Measurements from ENCODE around the gene CLBA1. TPM values are rescaled to one million over a fixed set of nuclear protein-coding genes. Genes with fewer than 3 reads are reported as not detected.

Gene CLBA1
- total RNA-seq, 1 experiment from 2014 or later, result 3.0 TPM

GRCh38 chr14:105015905-105016304 is 30.3 kb downstream of the CLBA1 start:
- no peak for DNase-seq

GRCh38 chr14:105018414-105018813 is 32.8 kb downstream of the CLBA1 start:
- ChIA-PET CTCF (interaction anchor here (0.6 kb wide), 1 partner anchor 19 kb away, joined by 3 read pairs; no protein-coding TSS in a partner anchor), POLR2A (interaction anchor here (0.6 to 0.7 kb wide), 3 partner anchors 58 to 1071 kb away, joined by 3 to 7 read pairs (median 4); no protein-coding TSS in a partner anchor)
- Histone ChIP-seq H3K4me3 (ENCODE audit: low read depth, low read length) (no peak overlapping the region), H3K36me3 (ENCODE audit: control insufficient read depth, insufficient read depth, low read length) (no peaks in the 10 kb centered on the region), H3K4me1 (peaks cover 15% of the 10 kb centered on the region; the same call in 1 of the 2 replicates), H3K27me3 (replicated peaks; ENCODE audit: control insufficient read depth, insufficient read depth, low read length) (no peaks in the 10 kb centered on the region), H3K9me3 (no peaks in the 10 kb centered on the region)
- intact Hi-C loops (cut with micrococcal nuclease; ENCODE audit: unreplicated experiment), result no loop called here
- BruUV-seq (replicated peaks), result no TSS peak
- Mint-ChIP-seq H3K9me3 (ENCODE audit: unreplicated experiment) (no peaks in the 10 kb centered on the region), H3K36me3 (ENCODE audit: insufficient read depth, unreplicated experiment) (peaks cover 38% of the 10 kb centered on the region), H3K4me3 (ENCODE audit: unreplicated experiment) (no peak overlapping the region), H3K27ac (ENCODE audit: unreplicated experiment) (no peak overlapping the region), H3K4me1 (ENCODE audit: low read depth, unreplicated experiment) (peaks cover 11% of the 10 kb centered on the region), H3K27me3 (ENCODE audit: insufficient read depth, unreplicated experiment) (no peaks in the 10 kb centered on the region)
- TF ChIP-seq CTCF (IDR thresholded peaks at IDR 0.05; ENCODE audit: insufficient read depth in 1 of 2, low read depth in 1 of 2, low read length in 1 of 2, severe bottlenecking in 1 of 2, unreplicated experiment in 1 of 2), result no peak
- DNase-seq, result no peak

More at GRCh38 chr14:105015905-105016304, 30.3 kb downstream of the CLBA1 start:
- peaks cover 2% of the 10 kb centered on the region for H3K36me3 ChIP-seq (ENCODE audit: control insufficient read depth, insufficient read depth, low read length)
- H3K9me3 ChIP-seq, result no peaks in the 10 kb centered on the region
- Mint-ChIP-seq H3K27me3 (ENCODE audit: insufficient read depth, unreplicated experiment) (no peaks in the 10 kb centered on the region), H3K4me3 (ENCODE audit: unreplicated experiment) (no peak overlapping the region), H3K9me3 (ENCODE audit: unreplicated experiment) (no peaks in the 10 kb centered on the region), H3K4me1 (ENCODE audit: low read depth, unreplicated experiment) (peaks cover 11% of the 10 kb centered on the region), H3K36me3 (ENCODE audit: insufficient read depth, unreplicated experiment) (peaks cover 52% of the 10 kb centered on the region), H3K27ac (ENCODE audit: unreplicated experiment) (peak overlapping the region; percentile 53)
- intact Hi-C loops (cut with micrococcal nuclease; ENCODE audit: unreplicated experiment), result no loop called here
- POLR2A ChIA-PET, result interaction anchor here (0.5 kb wide), 1 partner anchor 38 kb away, joined by 4 read pairs; the partner anchor contains the start of gene AHNAK2
- TF ChIP-seq CTCF (IDR thresholded peaks at IDR 0.05; ENCODE audit: insufficient read depth in 1 of 2, low read depth in 1 of 2, low read length in 1 of 2, severe bottlenecking in 1 of 2, unreplicated experiment in 1 of 2), result no peak
- H3K4me3 ChIP-seq (ENCODE audit: low read depth, low read length), result no peak overlapping the region
- no TSS peak for BruUV-seq (replicated peaks)
- H3K4me1 ChIP-seq, result peaks cover 15% of the 10 kb centered on the region; the same call in 1 of the 2 replicates
- H3K27me3 ChIP-seq (replicated peaks; ENCODE audit: control insufficient read depth, insufficient read depth, low read length), result no peaks in the 10 kb centered on the region
- CTCF ChIA-PET, result no interaction called here

- H3K9me3 ChIP-seq, result no peaks in the 10 kb centered on the region
- Mint-ChIP-seq H3K4me1 (ENCODE audit: low read depth, unreplicated experiment) (peaks cover 11% of the 10 kb centered on the region), H3K27ac (ENCODE audit: unreplicated experiment) (peak overlapping the region; percentile 48), H3K27me3 (ENCODE audit: insufficient read depth, unreplicated experiment) (no peaks in the 10 kb centered on the region), H3K9me3 (ENCODE audit: unreplicated experiment) (no peaks in the 10 kb centered on the region), H3K36me3 (ENCODE audit: insufficient read depth, unreplicated experiment) (peaks cover 38% of the 10 kb centered on the region), H3K4me3 (ENCODE audit: unreplicated experiment) (peak overlapping the region; percentile 86)
- no peaks in the 10 kb centered on the region for H3K27me3 ChIP-seq (replicated peaks; ENCODE audit: control insufficient read depth, insufficient read depth, low read length)
- CTCF ChIA-PET, result interaction anchor here (0.6 to 1.1 kb wide), 7 partner anchors 14 to 126 kb away, joined by 3 to 9 read pairs (median 5); no protein-coding TSS in a partner anchor
- H3K4me3 ChIP-seq (ENCODE audit: low read depth, low read length), result peak overlapping the region; percentile 70
- DNase-seq, result peak in 1 of 2 experiments; percentile 63
- no peaks in the 10 kb centered on the region for H3K36me3 ChIP-seq (ENCODE audit: control insufficient read depth, insufficient read depth, low read length)
- POLR2A ChIA-PET, result interaction anchor here (0.5 to 1.2 kb wide), 6 partner anchors 9 to 903 kb away, joined by 3 to 5 read pairs (median 4); partner anchors contain the start of genes AHNAK2 and ZBTB42
- BruUV-seq (replicated peaks), result TSS peak; percentile 59
- peaks cover 15% of the 10 kb centered on the region for H3K4me1 ChIP-seq
- TF ChIP-seq CTCF (IDR thresholded peaks at IDR 0.05; ENCODE audit: insufficient read depth in 1 of 2, low read depth in 1 of 2, low read length in 1 of 2, severe bottlenecking in 1 of 2, unreplicated experiment in 1 of 2), result no peak
- intact Hi-C loops (cut with micrococcal nuclease; ENCODE audit: unreplicated experiment), result no loop called here
Measured at GRCh38 chr14:105019861-105020814, 34.5 kb downstream of the CLBA1 start.

Data from Caco-2 (cell line).